ENCODE results near the gene COA6.

Gene COA6

GRCh38 chr1:234373064-234373958 lies at the start of gene COA6:
Gene COA6 (plus strand): TSS chr1:234373456. CDS start chr1:234373467, 11 bp downstream.
- no peaks in the 10 kb centered on the region for H3K9me3 Mint-ChIP-seq
- peaks cover 65% of the 10 kb centered on the region for H3K4me1 Mint-ChIP-seq (ENCODE audit: low read depth)
- peak within 1 kb of the TSS; percentile 98 for H3K4me3 Mint-ChIP-seq
- H3K36me3 Mint-ChIP-seq (ENCODE audit: low read depth) = peaks cover 56% of the 10 kb centered on the region
- H3K27ac Mint-ChIP-seq = peak within 1 kb of the TSS; percentile 100
- peak; percentile 94 for DNase-seq
- no peaks in the 10 kb centered on the region for H3K27me3 Mint-ChIP-seq

GRCh38 chr1:234324821-234325220 lies 48.4 kb upstream of the COA6 start:
- peaks cover 42% of the 10 kb centered on the region for H3K27me3 Mint-ChIP-seq
- H3K4me3 Mint-ChIP-seq = no peak overlapping the region
- no peaks in the 10 kb centered on the region for H3K36me3 Mint-ChIP-seq (ENCODE audit: low read depth)
- peaks cover 19% of the 10 kb centered on the region for H3K4me1 Mint-ChIP-seq (ENCODE audit: low read depth)
- no peak overlapping the region for H3K27ac Mint-ChIP-seq
- no peak for DNase-seq
- no peaks in the 10 kb centered on the region for H3K9me3 Mint-ChIP-seq

GRCh38 chr1:234325878-234326496 lies 47.3 kb upstream of the COA6 start:
- Mint-ChIP-seq H3K27ac (no peak overlapping the region), H3K4me1 (ENCODE audit: low read depth) (peaks cover 19% of the 10 kb centered on the region)
- DNase-seq = no peak

GRCh38 chr1:234326497-234327366 lies 46.5 kb upstream of the COA6 start:
- Mint-ChIP-seq H3K4me3 (peak overlapping the region; percentile 69), H3K36me3 (ENCODE audit: low read depth) (no peaks in the 10 kb centered on the region), H3K4me1 (ENCODE audit: low read depth) (peaks cover 19% of the 10 kb centered on the region), H3K27ac (no peak overlapping the region), H3K9me3 (no peaks in the 10 kb centered on the region), H3K27me3 (peaks cover 50% of the 10 kb centered on the region)
- peak; percentile 72 for DNase-seq

More at GRCh38 chr1:234325878-234326496, 47.3 kb upstream of the COA6 start:
- Mint-ChIP-seq H3K36me3 (ENCODE audit: low read depth) (no peaks in the 10 kb centered on the region), H3K9me3 (no peaks in the 10 kb centered on the region), H3K27me3 (peaks cover 49% of the 10 kb centered on the region), H3K4me3 (peak overlapping the region; percentile 69)

- Mint-ChIP-seq H3K27me3 (peaks cover 47% of the 10 kb centered on the region), H3K9me3 (no peaks in the 10 kb centered on the region), H3K27ac (no peak overlapping the region), H3K4me1 (ENCODE audit: low read depth) (peaks cover 17% of the 10 kb centered on the region), H3K4me3 (no peak overlapping the region), H3K36me3 (ENCODE audit: low read depth) (no peaks in the 10 kb centered on the region)
- no peak for DNase-seq
These were observed 45.6 kb upstream of the COA6 start for GRCh38 chr1:234327577-234328164.

GRCh38 chr1:234330843-234331215 lies 42.4 kb upstream of the COA6 start:
- Mint-ChIP-seq H3K4me1 (ENCODE audit: low read depth) (peaks cover 10% of the 10 kb centered on the region), H3K4me3 (no peak overlapping the region), H3K27me3 (peaks cover 17% of the 10 kb centered on the region), H3K36me3 (ENCODE audit: low read depth) (no peaks in the 10 kb centered on the region), H3K9me3 (no peaks in the 10 kb centered on the region), H3K27ac (no peak overlapping the region)
- no peak for DNase-seq

GRCh38 chr1:234331507-234331906 lies 41.7 kb upstream of the COA6 start:
- Mint-ChIP-seq H3K9me3 (peaks cover 2% of the 10 kb centered on the region), H3K27ac (no peak overlapping the region), H3K27me3 (peaks cover 14% of the 10 kb centered on the region), H3K36me3 (ENCODE audit: low read depth) (no peaks in the 10 kb centered on the region), H3K4me3 (no peak overlapping the region), H3K4me1 (ENCODE audit: low read depth) (peaks cover 4% of the 10 kb centered on the region)
- no peak for DNase-seq

- no peak for DNase-seq
- peaks cover 9% of the 10 kb centered on the region for H3K9me3 Mint-ChIP-seq
- H3K27me3 Mint-ChIP-seq = peaks cover 2% of the 10 kb centered on the region
- no peaks in the 10 kb centered on the region for H3K36me3 Mint-ChIP-seq (ENCODE audit: low read depth)
- H3K4me1 Mint-ChIP-seq (ENCODE audit: low read depth) = no peaks in the 10 kb centered on the region
- H3K27ac Mint-ChIP-seq = no peak overlapping the region
- no peak overlapping the region for H3K4me3 Mint-ChIP-seq
These were observed 36.9 kb upstream of the COA6 start for GRCh38 chr1:234336359-234336758.

GRCh38 chr1:234337233-234337632 lies 36.0 kb upstream of the COA6 start:
- Mint-ChIP-seq H3K4me3 (no peak overlapping the region), H3K36me3 (ENCODE audit: low read depth) (no peaks in the 10 kb centered on the region), H3K27me3 (peaks cover 2% of the 10 kb centered on the region), H3K9me3 (peaks cover 9% of the 10 kb centered on the region), H3K4me1 (ENCODE audit: low read depth) (no peaks in the 10 kb centered on the region), H3K27ac (no peak overlapping the region)
- DNase-seq = no peak

GRCh38 chr1:234340528-234340927 lies 32.7 kb upstream of the COA6 start:
- Mint-ChIP-seq H3K9me3 (peaks cover 9% of the 10 kb centered on the region), H3K4me3 (no peak overlapping the region), H3K27ac (no peak overlapping the region)

GRCh38 chr1:234342774-234343173 lies 30.5 kb upstream of the COA6 start:
- no peak for DNase-seq
- H3K36me3 Mint-ChIP-seq (ENCODE audit: low read depth) = no peaks in the 10 kb centered on the region
- H3K27ac Mint-ChIP-seq = no peak overlapping the region
- no peaks in the 10 kb centered on the region for H3K4me1 Mint-ChIP-seq (ENCODE audit: low read depth)
- H3K27me3 Mint-ChIP-seq = no peaks in the 10 kb centered on the region
- no peaks in the 10 kb centered on the region for H3K9me3 Mint-ChIP-seq
- H3K4me3 Mint-ChIP-seq = no peak overlapping the region

More at GRCh38 chr1:234340528-234340927, 32.7 kb upstream of the COA6 start:
- DNase-seq = no peak
- Mint-ChIP-seq H3K27me3 (no peaks in the 10 kb centered on the region), H3K4me1 (ENCODE audit: low read depth) (no peaks in the 10 kb centered on the region), H3K36me3 (ENCODE audit: low read depth) (no peaks in the 10 kb centered on the region)

- Mint-ChIP-seq H3K27ac (no peak overlapping the region), H3K9me3 (no peaks in the 10 kb centered on the region)
These were observed 28.0 kb upstream of the COA6 start for GRCh38 chr1:234345237-234345636.

GRCh38 chr1:234348964-234349363 lies 24.3 kb upstream of the COA6 start:
- Mint-ChIP-seq H3K27ac (no peak overlapping the region), H3K9me3 (no peaks in the 10 kb centered on the region), H3K36me3 (ENCODE audit: low read depth) (no peaks in the 10 kb centered on the region), H3K27me3 (peaks cover 5% of the 10 kb centered on the region), H3K4me3 (no peak overlapping the region), H3K4me1 (ENCODE audit: low read depth) (no peaks in the 10 kb centered on the region)
- no peak for DNase-seq

More at GRCh38 chr1:234345237-234345636, 28.0 kb upstream of the COA6 start:
- peaks cover 5% of the 10 kb centered on the region for H3K27me3 Mint-ChIP-seq
- DNase-seq = no peak
- no peaks in the 10 kb centered on the region for H3K36me3 Mint-ChIP-seq (ENCODE audit: low read depth)
- H3K4me3 Mint-ChIP-seq = no peak overlapping the region
- H3K4me1 Mint-ChIP-seq (ENCODE audit: low read depth) = no peaks in the 10 kb centered on the region

Data from activated T-cell treated with anti-CD3 and anti-CD28 coated beads, Interleukin-2, amount 50 U/mL, for 24 hours (primary cell).